CD14-positive monocyte (primary cell): ENCODE measurements around the gene RLN2. TPM values are rescaled to one million over a fixed set of nuclear protein-coding genes. Genes with fewer than 3 reads are reported as not detected.

Source experiments
- DNase-seq, 3 donors: peaks; one replicate each; pipeline ENCODE4 v3.0.0-alpha.2; 2011 to 2022
- H2AFZ ChIP-seq: 2 replicates; pipeline ENCODE4 v1.6.0; 2012; ENCODE audit warnings: mild to moderate bottlenecking, low read depth, low read length, inconsistent platforms; ENCODE audit not compliant: insufficient read depth, poor library complexity, severe bottlenecking
- H3K27ac ChIP-seq, 2 donors: 1 replicate in 1 of 2; 2 replicates in 1 of 2; pipeline ENCODE4 v1.5.1; 2012 to 2013; ENCODE audit warnings: low read length in 2 of 2, control low read depth in 1 of 2, inconsistent platforms in 1 of 2, low read depth in 1 of 2, mild to moderate bottlenecking in 1 of 2
- H3K27me3 ChIP-seq, 2 donors: one replicate each; pipeline versions ENCODE4 v1.6.0 to v1.6.1; 2011 to 2013; ENCODE audit warnings: low read length in 2 of 2; ENCODE audit not compliant: control insufficient read depth in 2 of 2, insufficient read depth in 2 of 2
- H3K36me3 ChIP-seq, 2 donors: replicated peaks in 1 of 2; 1 replicate in 1 of 2; 2 replicates in 1 of 2; pipeline versions ENCODE4 v1.5.1 to v1.6.1; 2012 to 2013; ENCODE audit warnings: low read length in 2 of 2, control low read depth in 1 of 2, inconsistent platforms in 1 of 2, mild to moderate bottlenecking in 1 of 2; ENCODE audit not compliant: insufficient read depth in 2 of 2, control insufficient read depth in 1 of 2
- H3K4me1 ChIP-seq, 2 donors: 1 replicate in 1 of 2; 2 replicates in 1 of 2; pipeline versions ENCODE4 v1.5.1 to v1.6.1; 2012 to 2013; ENCODE audit warnings: low read length in 2 of 2, control low read depth in 1 of 2, inconsistent platforms in 1 of 2, mild to moderate bottlenecking in 1 of 2, moderate library complexity in 1 of 2; ENCODE audit not compliant: insufficient read depth in 2 of 2, control insufficient read depth in 1 of 2
- H3K4me2 ChIP-seq: replicated peaks from 2 replicates; pipeline ENCODE3; 2012; ENCODE audit warnings: low read length, moderate library complexity, mild to moderate bottlenecking; ENCODE audit not compliant: poor library complexity, severe bottlenecking; ENCODE audit errors: extremely low read depth
- H3K4me3 ChIP-seq, 3 experiments: fragments of 200-600 bp in 1 of 3; sonication (generic) in 1 of 3; replicated peaks in 1 of 3; 1 replicate in 2 of 3; 2 replicates in 1 of 3; pipeline ENCODE4 v1.5.1; 2011 to 2013; ENCODE audit warnings: low read length in 3 of 3, mild to moderate bottlenecking in 3 of 3, control low read depth in 2 of 3, low read depth in 2 of 3, inconsistent platforms in 1 of 3, moderate library complexity in 1 of 3
- H3K79me2 ChIP-seq: 2 replicates; pipeline ENCODE4 v1.6.0; 2012; ENCODE audit warnings: mild to moderate bottlenecking, control low read depth, inconsistent platforms, low read length, moderate library complexity; ENCODE audit not compliant: insufficient read depth
- H3K9ac ChIP-seq: 2 replicates; pipeline ENCODE4 v1.6.0; 2017; ENCODE audit warnings: low read length, mild to moderate bottlenecking; ENCODE audit not compliant: insufficient read depth, poor library complexity, severe bottlenecking
- H3K9me3 ChIP-seq, 2 donors: replicated peaks in 1 of 2; 1 replicate in 1 of 2; 2 replicates in 1 of 2; pipeline versions ENCODE4 v1.5.1 to v1.6.1; 2012 to 2013; ENCODE audit warnings: low read length in 2 of 2, control low read depth in 1 of 2; ENCODE audit not compliant: control insufficient read depth in 1 of 2, insufficient read depth in 1 of 2
- H4K20me1 ChIP-seq: 2 replicates; pipeline ENCODE4 v1.6.0; 2012; ENCODE audit warnings: mild to moderate bottlenecking, low read length, control low read depth, moderate library complexity; ENCODE audit not compliant: insufficient read depth
- H3K27ac Mint-ChIP-seq, 7 donors: one replicate each; pipeline ENCODE4 v1.8.0; 2020; ENCODE audit warnings: mild to moderate bottlenecking in 7 of 7, mixed read lengths in 7 of 7, moderate library complexity in 6 of 7, inconsistent platforms in 2 of 7
- H3K27me3 Mint-ChIP-seq, 3 donors: one replicate each; pipeline ENCODE4 v1.8.0; 2021 to 2022; ENCODE audit warnings: low read depth in 3 of 3, mild to moderate bottlenecking in 3 of 3, mixed read lengths in 3 of 3, moderate library complexity in 3 of 3, inconsistent platforms in 1 of 3
- H3K36me3 Mint-ChIP-seq, 2 donors: one replicate each; pipeline ENCODE4 v1.8.0; 2020; ENCODE audit warnings: mixed read lengths in 2 of 2, inconsistent platforms in 1 of 2, mild to moderate bottlenecking in 1 of 2
- H3K4me1 Mint-ChIP-seq: one replicate; pipeline ENCODE4 v1.8.0; 2020; ENCODE audit warnings: mild to moderate bottlenecking, mixed read lengths
- H3K4me3 Mint-ChIP-seq, 2 donors: one replicate each; pipeline ENCODE4 v1.8.0; 2020; ENCODE audit warnings: mild to moderate bottlenecking in 2 of 2, mixed read lengths in 2 of 2, moderate library complexity in 1 of 2
- H3K9me3 Mint-ChIP-seq, 7 donors: one replicate each; pipeline ENCODE4 v1.8.0; 2020 to 2022; ENCODE audit warnings: mixed read lengths in 7 of 7, mild to moderate bottlenecking in 6 of 7, moderate library complexity in 6 of 7, inconsistent platforms in 2 of 7
- CTCF ChIP-seq: fragments of 200-600 bp; IDR thresholded peaks from one replicate; pipeline ENCODE4 v1.8.0; 2022; ENCODE audit warnings: antibody characterized with exemption, mild to moderate bottlenecking
- WGBS: methylation state at CpG from one replicate; pipeline ENCODE4 v1.1.5; 2013; ENCODE audit warnings: missing lambda C conversion rate; ENCODE audit not compliant: insufficient coverage; 5-methylcytosine and 5-hydroxymethylcytosine counted together
- intact Hi-C, 2 donors: fragments of 100-400 bp; cut with micrococcal nuclease; formaldehyde crosslinking; loops; one replicate each; pipeline versions ENCODE4 v1.15.0 to v1.15.1; 2023
- polyA plus RNA-seq, 3 donors: library from polyadenylated mRNA; depleted of rRNA in 1 of 3; unstranded in 2 of 3; stranded (reverse) in 1 of 3; fragments of 300-500 nt in 2 of 3; fragments of >200 nt in 1 of 3; fragmentation: Illumina TruSeq in 2 of 3; gene quantifications; 1 replicate in 2 of 3; 2 replicates in 1 of 3; pipeline ENCODE4 v1.2.3, GENCODE V29; 2012 to 2021

The RLN2 gene
- polyA plus RNA-seq, 3 donors, result not detected

GRCh38 chr9:5305741-5306140, 1.2 kb upstream of the RLN2 start:
- Histone ChIP-seq H3K27ac (no peak overlapping the region), H3K79me2 (no peaks in the 10 kb centered on the region), H4K20me1 (no peaks in the 10 kb centered on the region), H3K36me3 (no peaks in the 10 kb centered on the region), H3K4me1 (peaks cover 0 to 5% of the 10 kb centered on the region in 2 donors), H3K4me2 (no peak overlapping the region), H3K27me3 (peaks cover 2 to 9% of the 10 kb centered on the region in 2 donors), H2AFZ (no peak overlapping the region), H3K9ac (no peak overlapping the region), H3K4me3 (no peak overlapping the region), H3K9me3 (no peaks in the 10 kb centered on the region)
- peaks cover 13 to 22% (median 15%) of the 10 kb centered on the region in 3 donors for H3K27me3 Mint-ChIP-seq
- intact Hi-C loops, result no loop called here
- no peak for DNase-seq
- WGBS, result 100% methylated on average over 1 of the region's 2 CpGs
- peaks cover 7% of the 10 kb centered on the region for H3K4me1 Mint-ChIP-seq
- no peak overlapping the region for H3K4me3 Mint-ChIP-seq
- no peak overlapping the region for H3K27ac Mint-ChIP-seq
- no peak for TF ChIP-seq CTCF
- H3K9me3 Mint-ChIP-seq, result peaks cover 0 to 5% (median 0%) of the 10 kb centered on the region in 7 donors
- no peaks in the 10 kb centered on the region for H3K36me3 Mint-ChIP-seq

GRCh38 chr9:5301544-5301943, 3.0 kb downstream of the RLN2 start:
- H3K4me2 ChIP-seq, result no peak overlapping the region
- H3K9me3 Mint-ChIP-seq, result peaks cover 0 to 3% (median 0%) of the 10 kb centered on the region in 7 donors
- no CpG with 5 or more reads among the region's 4 CpGs for WGBS
- intact Hi-C loops, result no loop called here
- no peak overlapping the region for H3K27ac Mint-ChIP-seq
- H3K36me3 Mint-ChIP-seq, result no peaks in the 10 kb centered on the region
- peaks cover 14 to 26% (median 15%) of the 10 kb centered on the region in 3 donors for H3K27me3 Mint-ChIP-seq
- no peak overlapping the region for H3K4me3 ChIP-seq
- no peak overlapping the region for H3K9ac ChIP-seq
- DNase-seq, result no peak
- peaks cover 7% of the 10 kb centered on the region for H3K4me1 Mint-ChIP-seq
- H3K27me3 ChIP-seq, result peaks cover 2 to 9% of the 10 kb centered on the region in 2 donors
- H4K20me1 ChIP-seq, result no peaks in the 10 kb centered on the region
- no peak overlapping the region for H2AFZ ChIP-seq
- H3K4me1 ChIP-seq, result peaks cover 0 to 5% of the 10 kb centered on the region in 2 donors
- no peak overlapping the region for H3K4me3 Mint-ChIP-seq
- H3K27ac ChIP-seq, result no peak overlapping the region
- H3K9me3 ChIP-seq, result no peaks in the 10 kb centered on the region
- no peaks in the 10 kb centered on the region for H3K79me2 ChIP-seq
- TF ChIP-seq CTCF, result no peak
- no peaks in the 10 kb centered on the region for H3K36me3 ChIP-seq
